NCI-H345 treated with DMSO at 0.1 percent for 48 hours (cell line): Measurements from ENCODE around the gene VCAM1.
"Not testable (repeated sequence)": the region's sequence is repeated elsewhere in the genome, so short reads cannot be mapped to it uniquely, and the experiment has no call there.

Experiments
- DNase-seq: peaks from one replicate; lab custom pipeline; 2025; ENCODE audit not compliant: unreplicated experiment; lab: John Stamatoyannopoulos, UW

The VCAM1 gene

DNA sequence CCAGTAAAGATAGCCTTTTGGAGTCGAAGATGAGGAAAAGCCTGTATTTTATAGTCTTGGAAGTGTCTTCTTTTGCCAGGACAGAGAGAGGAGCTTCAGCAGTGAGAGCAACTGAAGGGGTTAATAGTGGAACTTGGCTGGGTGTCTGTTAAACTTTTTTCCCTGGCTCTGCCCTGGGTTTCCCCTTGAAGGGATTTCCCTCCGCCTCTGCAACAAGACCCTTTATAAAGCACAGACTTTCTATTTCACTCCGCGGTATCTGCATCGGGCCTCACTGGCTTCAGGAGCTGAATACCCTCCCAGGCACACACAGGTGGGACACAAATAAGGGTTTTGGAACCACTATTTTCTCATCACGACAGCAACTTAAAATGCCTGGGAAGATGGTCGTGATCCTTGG lies at the start of gene VCAM1:
Gene VCAM1, plus strand, starts transcription at position 253 of the 400 bp plus-strand sequence. Its CDS starts 119 bp downstream, at position 372.
- DNase-seq: no peak

DNA sequence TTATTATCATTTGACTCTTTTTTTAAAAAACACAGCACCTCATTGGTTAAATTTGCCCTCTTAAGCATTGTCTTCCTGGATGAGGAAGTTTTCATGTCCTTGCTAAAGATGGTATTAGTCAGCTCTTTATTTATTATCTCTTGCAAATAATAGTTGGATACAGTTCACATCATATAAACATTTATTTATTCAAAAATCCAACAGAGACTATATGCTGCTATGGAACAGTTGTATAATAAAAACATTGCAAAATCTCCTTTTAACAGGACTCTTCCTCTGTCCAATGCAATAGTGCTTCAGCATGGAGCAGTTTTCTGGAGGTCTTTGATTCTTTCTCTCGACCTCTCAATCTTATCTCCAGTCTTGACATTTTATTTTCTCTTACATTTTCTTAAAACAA lies 49.5 kb upstream of the VCAM1 start:
- no peak for DNase-seq

DNA sequence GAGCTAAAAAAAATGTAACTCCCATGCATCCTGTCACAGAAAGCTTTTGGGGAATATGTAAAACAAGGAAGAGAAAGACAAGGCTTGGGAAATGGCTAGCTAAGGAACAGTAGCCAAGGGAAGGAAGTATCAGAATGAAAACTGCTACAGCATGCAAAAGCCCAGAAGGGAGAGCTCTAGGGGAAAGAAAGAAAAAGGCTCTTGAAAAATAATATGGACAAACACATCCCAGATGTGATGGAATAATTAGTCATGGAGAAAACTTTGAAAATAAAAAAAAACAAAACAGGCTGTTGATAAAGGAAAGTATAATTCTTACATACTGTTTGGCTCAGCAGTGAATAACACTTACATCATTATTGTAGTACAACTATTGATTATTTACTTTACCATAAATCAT lies 47.9 kb upstream of the VCAM1 start:
- no peak for DNase-seq

DNA sequence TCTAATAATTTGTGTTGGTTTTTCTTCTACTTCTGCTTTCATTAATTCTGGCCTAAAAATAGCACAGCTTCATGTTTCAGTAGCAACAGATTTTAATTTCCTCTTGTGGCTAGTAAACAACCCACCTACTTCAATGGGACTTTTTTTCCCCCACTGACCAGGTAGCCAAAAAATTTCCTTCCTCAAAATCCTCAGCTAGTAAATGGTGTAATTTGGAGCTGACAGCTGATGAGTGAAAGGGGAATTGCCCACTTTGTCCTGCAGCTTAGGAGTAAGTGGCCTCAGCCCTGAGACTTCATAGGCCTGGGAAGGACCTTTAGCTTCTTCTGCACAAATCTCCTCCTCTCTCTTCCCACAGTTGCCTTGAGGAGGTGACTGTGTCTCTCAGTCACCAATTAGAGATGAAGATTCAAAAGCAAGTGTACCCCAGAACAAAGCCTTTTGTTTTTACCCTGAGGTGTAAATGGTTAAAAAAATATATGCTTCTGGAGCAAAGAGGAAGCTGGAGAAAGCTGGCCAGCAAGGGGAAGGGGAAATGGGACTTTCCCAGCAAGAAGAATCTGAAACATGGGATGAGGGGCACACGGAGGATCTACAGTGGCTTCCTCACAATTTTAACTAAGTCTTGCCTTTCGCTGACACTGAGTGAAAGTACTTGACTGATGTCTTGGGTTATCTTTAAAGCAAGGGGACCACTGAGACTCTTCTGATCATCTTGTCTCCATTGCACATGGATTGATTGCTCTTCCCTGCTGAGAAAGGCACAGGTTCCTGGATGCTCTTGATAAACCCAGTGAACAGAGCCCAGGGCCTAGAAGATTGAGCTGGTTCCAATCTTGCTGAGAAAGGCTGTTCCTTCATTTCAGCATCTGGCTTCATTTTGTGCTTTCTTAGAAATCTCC lies 35.8 kb upstream of the VCAM1 start:
- no peak for DNase-seq

DNA sequence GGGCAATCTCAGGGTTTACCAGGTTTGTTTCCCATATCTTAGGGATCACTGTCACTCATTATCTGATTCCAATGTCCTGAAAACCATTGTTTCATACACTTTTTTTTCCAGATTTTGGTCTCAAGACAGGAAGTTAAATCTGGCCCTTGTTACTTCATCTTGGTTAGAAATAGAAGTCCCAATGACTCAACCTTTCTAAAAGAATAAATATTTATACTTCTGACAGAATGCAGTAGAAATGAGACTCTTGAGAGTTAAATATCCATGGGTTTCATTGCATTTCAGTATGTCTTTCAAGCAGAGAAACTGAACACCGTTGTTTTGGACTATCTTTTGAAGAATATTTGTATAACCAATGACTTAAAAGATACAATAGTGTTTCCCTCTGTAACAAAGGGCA lies 19.8 kb upstream of the VCAM1 start:
- no peak for DNase-seq

DNA sequence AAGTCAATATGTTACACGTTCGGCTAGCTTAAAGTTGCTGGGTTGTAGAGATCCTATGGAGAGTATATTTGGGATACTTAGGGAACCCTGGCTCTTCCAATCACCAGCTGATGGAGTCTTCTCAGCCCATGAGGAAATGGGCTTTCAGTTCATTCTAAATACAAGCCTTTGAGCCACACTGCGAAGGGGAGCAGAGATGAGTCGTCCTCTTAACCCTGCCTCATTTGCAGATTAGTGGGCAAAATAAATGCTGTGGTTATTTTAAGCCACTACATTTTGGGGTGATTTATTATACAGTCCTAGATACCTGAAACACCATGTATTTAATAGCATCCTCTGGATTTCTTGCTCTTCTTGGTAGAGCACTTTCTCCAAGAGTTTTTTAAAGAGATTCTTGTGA lies 19.0 kb upstream of the VCAM1 start:
- DNase-seq: no peak

DNA sequence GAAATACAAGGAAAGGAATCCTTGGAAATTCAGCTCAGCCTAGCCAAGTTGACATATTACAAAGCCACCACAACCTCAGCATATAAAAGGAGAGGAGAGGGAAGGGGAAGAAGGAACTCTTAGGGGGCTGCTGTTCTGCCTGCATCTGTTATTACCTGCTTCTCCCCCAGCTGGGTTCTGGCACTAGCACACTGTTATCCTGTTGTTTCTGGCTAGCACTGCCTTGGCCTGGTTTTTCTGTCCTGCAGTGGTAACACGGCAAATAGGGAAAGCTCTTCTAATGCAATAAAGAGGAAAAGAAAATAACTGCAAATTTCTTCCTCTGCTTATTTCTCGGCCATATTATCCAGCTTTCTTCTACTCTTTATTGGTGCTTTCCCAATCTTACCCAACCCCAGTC lies 16.5 kb upstream of the VCAM1 start:
- no peak for DNase-seq

DNA sequence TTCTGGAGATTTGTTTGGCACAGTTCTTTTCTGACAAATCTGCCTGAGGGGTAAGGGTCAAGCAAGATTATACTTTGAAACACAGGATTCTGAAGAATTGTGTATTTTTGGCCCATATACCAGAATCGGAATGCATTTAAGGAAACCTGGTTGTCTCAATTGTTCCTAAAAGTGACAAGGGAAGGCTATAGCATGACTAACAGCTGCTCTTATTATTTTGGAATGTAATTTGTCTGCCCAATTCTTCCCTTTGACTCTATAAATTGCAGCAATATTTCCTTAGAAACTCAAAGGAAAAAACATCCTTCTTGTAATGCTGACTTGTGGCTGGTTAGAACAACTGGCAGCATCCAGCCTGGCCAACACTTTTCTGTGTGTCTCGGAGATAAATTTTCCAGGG lies 15.8 kb upstream of the VCAM1 start:
- DNase-seq: no peak

DNA sequence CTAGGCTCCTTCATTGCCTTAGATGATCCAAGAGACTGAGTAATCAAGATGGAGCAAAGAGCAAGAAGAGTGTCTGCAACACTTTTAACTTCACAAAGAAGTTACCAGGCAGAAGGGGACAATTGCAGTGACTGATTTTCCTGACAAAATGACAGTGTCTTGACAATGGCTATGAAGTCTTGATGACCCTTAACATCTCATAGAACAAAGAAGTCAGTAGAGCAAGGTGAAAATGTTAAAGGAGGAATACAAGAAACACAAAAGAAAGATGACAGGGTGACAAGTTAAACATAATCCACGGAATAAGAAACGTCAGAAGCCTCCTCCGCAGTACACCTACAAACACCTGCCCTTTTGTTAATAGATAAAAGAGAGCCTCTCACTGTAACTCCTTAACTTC lies 15.1 kb upstream of the VCAM1 start:
- no peak for DNase-seq

GRCh38 chr1:100706296-100706695 lies 13.2 kb upstream of the VCAM1 start:
- DNase-seq: no peak

DNA sequence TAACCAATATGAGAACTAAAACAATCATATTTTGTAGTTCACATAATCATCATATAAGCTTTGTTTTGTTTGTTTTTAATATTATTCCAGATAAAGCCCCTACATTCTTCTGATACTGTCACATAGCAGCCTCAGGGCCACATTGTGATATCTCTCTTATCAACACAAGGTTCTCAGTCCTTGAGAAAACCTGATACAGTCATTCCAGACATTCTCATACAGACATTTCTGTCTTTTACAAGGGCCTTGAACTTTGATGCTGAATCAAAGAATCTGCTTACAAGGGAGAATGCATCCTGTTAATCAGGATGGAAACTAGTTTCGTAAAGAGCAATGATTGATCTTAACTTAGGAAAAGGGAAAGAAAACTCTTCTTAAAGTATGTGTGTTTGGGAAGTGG lies 12.7 kb upstream of the VCAM1 start:
- no peak for DNase-seq

GRCh38 chr1:100708476-100709062 lies 11.0 kb upstream of the VCAM1 start:
- no peak for DNase-seq

GRCh38 chr1:100710906-100711682 lies 8.4 kb upstream of the VCAM1 start:
- DNase-seq: no peak

GRCh38 chr1:100713027-100713426 lies 6.5 kb upstream of the VCAM1 start:
- DNase-seq: not testable (repeated sequence)

DNA sequence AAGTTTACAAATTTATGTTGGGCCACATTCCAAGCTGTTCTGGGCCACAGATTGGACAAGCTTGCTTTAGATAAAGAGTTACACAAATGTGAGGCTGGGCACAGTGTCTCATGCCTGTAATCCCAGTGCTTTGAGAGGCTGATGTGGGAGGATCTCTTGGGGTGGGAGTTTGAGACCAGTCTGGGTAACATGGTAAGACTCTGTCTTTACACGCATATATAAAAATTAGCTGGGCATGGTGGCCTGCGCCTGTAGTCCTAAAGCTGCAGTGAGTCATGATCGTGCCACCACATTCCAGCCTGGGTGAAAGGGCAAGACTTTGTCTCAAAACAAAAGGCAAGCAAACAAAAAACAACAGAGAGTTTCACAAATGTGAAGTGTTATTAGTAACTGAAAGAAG lies 5.9 kb upstream of the VCAM1 start:
- DNase-seq: no peak

DNA sequence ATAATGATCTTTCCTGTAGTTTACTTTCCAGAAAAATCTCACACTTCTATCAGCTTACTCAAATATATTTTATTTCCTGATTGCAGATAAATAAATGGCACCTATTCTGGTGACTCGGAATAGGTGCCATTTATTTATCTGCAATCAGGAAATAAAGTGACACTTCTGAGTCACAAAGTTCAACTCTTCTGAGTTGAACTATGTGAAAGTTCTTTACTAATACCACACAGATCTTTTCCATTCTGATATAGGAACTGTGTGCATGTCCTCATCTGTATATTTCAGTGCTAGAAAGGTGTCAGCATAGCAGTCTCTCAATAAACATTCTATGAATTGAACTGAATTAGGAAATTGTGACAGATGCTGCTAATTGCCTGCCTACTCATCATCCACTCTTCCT lies 4.9 kb upstream of the VCAM1 start:
- DNase-seq: no peak

- no peak for DNase-seq
These were observed 2.3 kb upstream of the VCAM1 start for GRCh38 chr1:100717218-100717617.

DNA sequence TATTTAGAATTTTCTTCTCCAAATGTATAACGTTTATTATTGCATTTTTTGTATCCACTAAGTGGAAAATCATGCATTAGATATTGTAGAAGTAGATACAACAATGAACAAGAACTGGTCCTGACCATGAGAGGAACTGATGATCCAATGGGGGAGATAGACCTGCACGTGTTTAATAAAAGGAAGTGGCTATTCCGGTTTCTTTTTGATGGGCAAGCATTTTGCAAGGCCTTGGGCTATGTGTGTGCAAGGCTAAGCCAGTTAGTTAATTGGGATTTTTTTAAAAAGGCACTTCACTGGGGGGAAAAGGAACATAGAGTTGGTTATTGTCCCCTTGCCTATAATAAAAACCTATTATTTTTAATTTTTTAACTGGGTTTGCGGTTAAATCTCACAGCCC lies 961 bp upstream of the VCAM1 start:
- DNase-seq: no peak

DNA sequence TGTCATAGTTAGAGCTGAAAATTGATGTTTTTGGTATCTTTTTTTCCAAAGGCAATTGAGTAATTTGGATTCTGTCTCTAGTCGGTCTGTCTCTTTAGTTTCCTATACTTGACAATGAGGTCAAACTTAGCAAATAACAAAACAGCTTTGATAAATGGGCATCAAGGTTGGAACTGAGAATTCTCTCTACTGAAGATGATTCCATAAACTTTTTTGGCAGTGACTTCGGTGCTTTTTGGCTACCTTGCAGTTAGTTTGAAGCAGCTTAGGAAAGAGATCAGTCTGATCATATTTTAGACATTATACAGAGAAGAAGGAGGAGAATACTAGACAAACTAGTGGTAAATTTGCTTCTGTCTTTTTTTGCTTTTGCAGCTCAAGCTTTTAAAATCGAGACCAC lies 559 bp downstream of the VCAM1 start:
- DNase-seq: no peak

GRCh38 chr1:100720751-100721150 lies 1.2 kb downstream of the VCAM1 start:
- no peak for DNase-seq

DNA sequence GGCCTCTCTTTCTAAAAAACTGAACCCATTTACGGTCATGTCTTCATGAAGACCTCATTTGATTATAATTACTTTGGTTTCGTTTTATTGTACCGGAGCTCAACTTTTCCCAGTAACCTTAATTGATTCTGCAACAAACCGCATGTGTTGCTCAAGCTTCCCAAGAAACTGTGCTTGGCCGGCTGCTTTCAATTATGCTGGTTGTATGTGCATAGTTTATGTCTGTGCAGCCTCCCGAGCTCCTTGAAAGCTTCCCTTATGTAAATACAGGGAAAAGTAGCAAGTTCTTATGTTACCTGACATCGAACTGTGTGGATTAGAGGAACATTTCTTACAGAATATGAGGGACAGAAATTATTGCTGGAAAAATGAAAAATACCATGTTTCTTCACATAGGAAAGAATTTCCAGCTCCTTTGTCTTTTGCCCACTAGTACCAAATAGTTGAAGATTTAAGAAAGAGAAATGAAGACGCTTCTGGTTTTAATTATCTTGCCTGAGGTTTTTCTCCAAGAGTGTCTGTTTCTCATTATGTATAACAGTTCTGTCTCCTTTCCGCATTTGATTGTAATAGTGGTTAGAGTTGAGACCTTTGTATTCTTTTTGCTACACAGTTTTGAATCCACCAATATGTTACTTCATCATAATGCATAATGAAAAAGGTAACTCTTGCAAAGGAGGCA lies 2.1 kb downstream of the VCAM1 start:
- DNase-seq: no peak
